Peyer's patch (tissue), 4 donors: ENCODE data around the gene UCP2. TPM values are rescaled to one million over a fixed set of nuclear protein-coding genes. Genes with fewer than 3 reads are reported as not detected.
A peak's percentile ranks its signal among the peaks of the same experiment; 100 is the strongest.

Source experiments
- DNase-seq, 3 donors: peaks; one replicate each; pipeline ENCODE4 v3.0.0-alpha.2; 2017 to 2019
- H3K27ac ChIP-seq, 4 donors: fragments of 200-600 bp; sonication (generic); one replicate each; pipeline ENCODE4 v1.5.1; 2016 to 2019
- H3K27me3 ChIP-seq, 2 donors: fragments of 200-600 bp; sonication (generic); one replicate each; pipeline ENCODE4 v1.5.1; 2019
- H3K36me3 ChIP-seq, 3 donors: fragments of 200-600 bp; sonication (generic); one replicate each; pipeline ENCODE4 v1.5.1; 2016 to 2019
- H3K4me1 ChIP-seq, 4 donors: fragments of 200-600 bp; sonication (generic); one replicate each; pipeline ENCODE4 v1.5.1; 2016 to 2019
- H3K4me3 ChIP-seq, 4 donors: fragments of 200-600 bp; sonication (generic); 1 replicate in 3 of 4; 2 replicates in 1 of 4; pipeline ENCODE4 v1.5.1; 2016 to 2019; ENCODE audit warnings: mild to moderate bottlenecking in 1 of 4
- H3K9me3 ChIP-seq, 4 donors: fragments of 200-600 bp; sonication (generic); one replicate each; pipeline ENCODE4 v1.5.1; 2016 to 2019; ENCODE audit warnings: mild to moderate bottlenecking in 1 of 4
- POLR2A ChIP-seq, 2 donors: fragments of 450-650 bp; IDR thresholded peaks; one replicate each; pipeline ENCODE4 v1.5.1; 2017; ENCODE audit warnings: antibody characterized with exemption in 2 of 2, mild to moderate bottlenecking in 2 of 2, moderate library complexity in 2 of 2
- total RNA-seq, 4 donors: library from RNA; depleted of rRNA; stranded (reverse); fragments of >200 nt; gene quantifications; one replicate each; pipeline ENCODE4 v1.1.0, GENCODE V29; 2016
- TF ChIP-seq, protein P1 (sequence below), 6 experiments: fragments of 450-650 bp in 4 of 6; fragments of 200-600 bp in 2 of 6; sonication (generic) in 1 of 6; IDR thresholded peaks; one replicate each; pipeline ENCODE4 v1.5.1; 2017 to 2019; ENCODE audit warnings: antibody characterized with exemption in 6 of 6, mild to moderate bottlenecking in 3 of 6, moderate library complexity in 1 of 6

UCP2 gene
- total RNA-seq, 4 donors from 2014 or later, result 10.7 to 180 (median 27.4) TPM

DNA sequence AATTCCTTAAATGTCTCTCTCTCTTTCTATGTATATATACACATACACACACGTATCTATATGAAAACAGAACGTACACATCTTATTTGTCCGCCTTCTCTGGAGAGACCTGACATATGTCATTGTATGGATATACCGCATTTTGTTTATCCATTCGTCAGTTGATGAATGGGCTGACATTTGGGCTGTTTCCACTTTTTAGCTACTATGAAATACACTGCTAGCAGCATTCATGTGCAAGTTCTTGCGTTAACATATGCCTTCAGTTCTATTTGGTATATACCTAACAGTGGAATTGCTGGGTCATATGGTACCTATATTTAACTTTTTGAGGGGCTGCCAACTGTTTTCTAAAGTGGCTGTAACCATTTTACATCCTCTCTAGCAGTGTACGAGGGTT lies 49.9 kb downstream of the UCP2 start:
- DNase-seq, result no peak
- Histone ChIP-seq H3K27me3 (no peaks in the 10 kb centered on the region), H3K27ac (no peak overlapping the region), H3K4me1 (no peaks in the 10 kb centered on the region), H3K9me3 (no peaks in the 10 kb centered on the region), H3K36me3 (peaks cover 0 to 24% (median 0%) of the 10 kb centered on the region in 3 donors), H3K4me3 (no peak overlapping the region)
- TF ChIP-seq POLR2A (IDR thresholded peaks at IDR 0.05), result no peak

DNA sequence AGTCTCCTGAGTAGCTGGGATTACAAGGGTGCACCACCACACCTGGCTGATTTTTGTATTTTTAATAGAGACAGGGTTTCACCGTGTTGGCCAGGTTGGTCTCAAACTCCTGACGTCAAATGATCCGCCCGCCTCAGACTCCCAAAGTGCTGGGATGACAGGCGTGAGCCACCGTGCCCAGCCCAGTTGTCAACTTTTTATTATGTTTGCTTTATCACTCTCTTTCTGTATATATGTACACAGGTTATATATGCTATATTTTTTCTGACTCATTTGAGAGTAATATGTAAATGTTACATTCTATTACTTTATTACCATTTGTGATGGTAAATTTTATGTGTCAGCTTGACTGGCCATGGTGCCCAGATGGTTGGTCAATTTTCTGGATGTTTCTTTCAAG lies 50.7 kb downstream of the UCP2 start:
- TF ChIP-seq, protein P1, sequence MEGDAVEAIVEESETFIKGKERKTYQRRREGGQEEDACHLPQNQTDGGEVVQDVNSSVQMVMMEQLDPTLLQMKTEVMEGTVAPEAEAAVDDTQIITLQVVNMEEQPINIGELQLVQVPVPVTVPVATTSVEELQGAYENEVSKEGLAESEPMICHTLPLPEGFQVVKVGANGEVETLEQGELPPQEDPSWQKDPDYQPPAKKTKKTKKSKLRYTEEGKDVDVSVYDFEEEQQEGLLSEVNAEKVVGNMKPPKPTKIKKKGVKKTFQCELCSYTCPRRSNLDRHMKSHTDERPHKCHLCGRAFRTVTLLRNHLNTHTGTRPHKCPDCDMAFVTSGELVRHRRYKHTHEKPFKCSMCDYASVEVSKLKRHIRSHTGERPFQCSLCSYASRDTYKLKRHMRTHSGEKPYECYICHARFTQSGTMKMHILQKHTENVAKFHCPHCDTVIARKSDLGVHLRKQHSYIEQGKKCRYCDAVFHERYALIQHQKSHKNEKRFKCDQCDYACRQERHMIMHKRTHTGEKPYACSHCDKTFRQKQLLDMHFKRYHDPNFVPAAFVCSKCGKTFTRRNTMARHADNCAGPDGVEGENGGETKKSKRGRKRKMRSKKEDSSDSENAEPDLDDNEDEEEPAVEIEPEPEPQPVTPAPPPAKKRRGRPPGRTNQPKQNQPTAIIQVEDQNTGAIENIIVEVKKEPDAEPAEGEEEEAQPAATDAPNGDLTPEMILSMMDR (IDR thresholded peaks at IDR 0.05), result no peak
- TF ChIP-seq POLR2A (IDR thresholded peaks at IDR 0.05), result no peak
- H3K4me1 ChIP-seq, result no peaks in the 10 kb centered on the region
- no peaks in the 10 kb centered on the region for H3K9me3 ChIP-seq
- no peak overlapping the region for H3K4me3 ChIP-seq
- no peak overlapping the region for H3K27ac ChIP-seq
- H3K27me3 ChIP-seq, result no peaks in the 10 kb centered on the region
- DNase-seq, result no peak
- H3K36me3 ChIP-seq, result peaks cover 0 to 33% (median 0%) of the 10 kb centered on the region in 3 donors

DNA sequence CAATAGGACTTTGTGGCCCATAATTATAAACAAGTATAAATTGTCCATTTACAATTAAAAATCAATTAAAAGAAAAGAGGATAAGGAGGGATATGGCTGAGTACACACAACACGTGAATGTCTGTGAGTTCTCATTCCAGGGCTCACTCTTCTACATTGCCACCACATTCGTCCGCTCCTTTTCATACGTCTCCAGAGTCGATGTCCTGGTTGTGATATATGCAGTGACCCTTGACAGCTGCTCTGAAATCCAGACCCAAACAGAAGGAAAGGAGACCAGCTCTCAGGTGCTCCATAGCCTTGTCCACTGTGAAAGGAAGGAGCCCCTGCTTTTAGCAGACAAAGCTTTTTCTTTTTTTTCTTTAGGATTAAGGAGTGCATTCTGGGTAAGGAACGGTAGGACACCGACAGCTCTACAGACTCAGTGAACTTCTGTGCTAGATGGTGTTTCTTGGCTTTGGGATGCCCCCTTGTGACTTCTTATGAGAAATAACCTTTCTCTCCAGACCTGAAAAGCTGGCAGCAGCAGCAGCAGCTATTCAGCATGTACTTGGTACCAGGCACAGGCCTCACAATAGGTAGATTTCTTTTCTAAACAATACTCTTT lies 51.5 kb downstream of the UCP2 start:
- Histone ChIP-seq H3K9me3 (no peaks in the 10 kb centered on the region), H3K4me1 (no peaks in the 10 kb centered on the region), H3K27ac (no peak overlapping the region), H3K27me3 (no peaks in the 10 kb centered on the region), H3K4me3 (no peak overlapping the region), H3K36me3 (peaks cover 0 to 41% (median 0%) of the 10 kb centered on the region in 3 donors)
- peak in 1 of 3 donors; percentile 49 for DNase-seq
- TF ChIP-seq POLR2A (IDR thresholded peaks at IDR 0.05), result no peak
- TF ChIP-seq, protein P1 (IDR thresholded peaks at IDR 0.05), result peak in 3 of 6 experiments; percentile 68 to 75 (median 69)

DNA sequence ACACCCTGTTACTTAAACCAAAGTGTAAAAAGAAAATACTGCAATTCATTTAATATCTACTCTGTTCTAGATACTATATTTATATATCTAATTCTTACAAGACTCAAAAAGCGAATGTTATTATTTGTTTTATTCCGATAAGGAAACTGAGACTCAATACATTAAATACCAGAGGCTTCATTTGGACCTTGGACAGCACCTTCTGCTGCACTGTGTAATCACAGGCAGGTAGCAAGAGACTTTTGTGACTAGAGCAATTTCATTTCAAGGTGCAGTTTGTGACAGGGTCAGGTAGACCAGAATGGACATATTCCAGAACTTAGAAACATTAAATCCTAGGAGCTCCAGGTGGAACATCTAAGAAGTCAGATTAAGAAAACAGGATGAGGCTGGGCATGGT lies 53.3 kb downstream of the UCP2 start:
- DNase-seq, result no peak
- no peaks in the 10 kb centered on the region for H3K9me3 ChIP-seq
- H3K36me3 ChIP-seq, result peaks cover 0 to 57% (median 0%) of the 10 kb centered on the region in 3 donors
- no peak overlapping the region for H3K4me3 ChIP-seq
- H3K27me3 ChIP-seq, result no peaks in the 10 kb centered on the region
- no peak overlapping the region for H3K27ac ChIP-seq
- TF ChIP-seq POLR2A (IDR thresholded peaks at IDR 0.05), result no peak
- TF ChIP-seq, protein P1 (IDR thresholded peaks at IDR 0.05), result no peak
- H3K4me1 ChIP-seq, result no peaks in the 10 kb centered on the region

Other genes starting within 250 kb of the UCP2 start
- 100 to 1,000 TPM in 3 of 4 donors, 10 to 100 TPM in 1; 76.7 to 198 (median 182) TPM for gene RAB6A, start 221.8 kb downstream of the UCP2 start, total RNA-seq
- 10 to 100 TPM; 26.8 to 50.3 (median 33.3) TPM for gene MRPL48, start 195.0 kb downstream of the UCP2 start, total RNA-seq
- gene COA4, start 106.0 kb downstream of the UCP2 start, total RNA-seq, result 100 to 1,000 TPM in 1 of 4 donors, 10 to 100 TPM in 3; 42.9 to 106 (median 87.8) TPM
- 10 to 100 TPM; 16.6 to 18.2 (median 16.6) TPM for gene PAAF1, start 105.8 kb downstream of the UCP2 start, total RNA-seq
- gene DNAJB13, start 31.8 kb downstream of the UCP2 start, total RNA-seq, result 1 to 10 TPM in 1 of 4 donors, under 1 TPM in 1, not detected in 2; 0.54 to 4.4 TPM
- 1 to 10 TPM in 3 of 4 donors, under 1 TPM in 1; 0.76 to 3.4 (median 2.2) TPM for gene UCP3, start 26.2 kb upstream of the UCP2 start, total RNA-seq
- gene C2CD3, start 188.2 kb upstream of the UCP2 start, total RNA-seq, result 10 to 100 TPM; 16.8 to 50.3 (median 29.0) TPM
- gene PPME1, start 188.4 kb upstream of the UCP2 start, total RNA-seq, result 10 to 100 TPM; 17.1 to 71.0 (median 29.7) TPM